Measurements from ENCODE around the gene MEGF11.
"Not testable (repeated sequence)": the region's sequence is repeated elsewhere in the genome, so short reads cannot be mapped to it uniquely, and the experiment has no call there.

Gene MEGF11

DNA sequence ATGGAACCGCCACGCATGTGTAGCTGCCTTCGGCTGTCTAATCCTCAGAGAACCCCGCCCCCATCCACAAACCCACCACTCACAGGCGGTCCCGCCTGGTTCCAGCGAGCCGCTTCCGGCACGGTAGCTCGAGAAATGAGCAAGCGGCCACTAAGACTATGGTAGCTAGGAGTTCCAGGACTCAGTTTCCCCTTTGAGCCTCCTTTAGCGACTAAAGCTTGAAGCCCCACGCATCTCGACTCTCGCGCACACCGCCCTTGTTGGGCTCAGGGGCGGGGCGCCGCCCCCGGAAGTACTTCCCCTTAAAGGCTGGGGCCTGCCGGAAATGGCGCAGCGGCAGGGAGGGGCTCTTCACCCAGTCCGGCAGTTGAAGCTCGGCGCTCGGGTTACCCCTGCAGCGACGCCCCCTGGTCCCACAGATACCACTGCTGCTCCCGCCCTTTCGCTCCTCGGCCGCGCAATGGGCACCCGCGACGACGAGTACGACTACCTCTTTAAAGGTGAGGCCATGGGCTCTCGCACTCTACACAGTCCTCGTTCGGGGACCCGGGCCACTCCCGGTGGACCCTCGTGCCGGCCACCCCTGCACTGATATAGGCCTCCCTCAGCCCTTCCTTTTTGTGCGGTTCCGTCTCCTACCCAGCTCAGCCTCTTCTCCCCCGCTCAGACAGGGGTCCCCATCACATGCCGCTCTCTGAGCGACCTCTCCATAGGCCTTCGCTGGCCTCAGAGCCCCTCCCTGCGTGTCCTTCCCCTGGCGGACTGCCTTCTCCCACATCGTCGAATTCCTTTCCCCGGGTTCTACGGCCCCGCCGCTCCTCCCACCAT is 384.2 kb downstream of the MEGF11 start, which contains the start of gene RAB11A:
Gene RAB11A (plus strand): TSS at position 366 of the 828 bp plus-strand sequence. CDS start 95 bp downstream, at position 461.
- peak; percentile 98 for DNase-seq (ENCODE audit: low read depth)
- H3K4me3 ChIP-seq (ENCODE audit: low read depth, low read length): peak within 1 kb of the TSS; percentile 76
- TF ChIP-seq, protein P1, sequence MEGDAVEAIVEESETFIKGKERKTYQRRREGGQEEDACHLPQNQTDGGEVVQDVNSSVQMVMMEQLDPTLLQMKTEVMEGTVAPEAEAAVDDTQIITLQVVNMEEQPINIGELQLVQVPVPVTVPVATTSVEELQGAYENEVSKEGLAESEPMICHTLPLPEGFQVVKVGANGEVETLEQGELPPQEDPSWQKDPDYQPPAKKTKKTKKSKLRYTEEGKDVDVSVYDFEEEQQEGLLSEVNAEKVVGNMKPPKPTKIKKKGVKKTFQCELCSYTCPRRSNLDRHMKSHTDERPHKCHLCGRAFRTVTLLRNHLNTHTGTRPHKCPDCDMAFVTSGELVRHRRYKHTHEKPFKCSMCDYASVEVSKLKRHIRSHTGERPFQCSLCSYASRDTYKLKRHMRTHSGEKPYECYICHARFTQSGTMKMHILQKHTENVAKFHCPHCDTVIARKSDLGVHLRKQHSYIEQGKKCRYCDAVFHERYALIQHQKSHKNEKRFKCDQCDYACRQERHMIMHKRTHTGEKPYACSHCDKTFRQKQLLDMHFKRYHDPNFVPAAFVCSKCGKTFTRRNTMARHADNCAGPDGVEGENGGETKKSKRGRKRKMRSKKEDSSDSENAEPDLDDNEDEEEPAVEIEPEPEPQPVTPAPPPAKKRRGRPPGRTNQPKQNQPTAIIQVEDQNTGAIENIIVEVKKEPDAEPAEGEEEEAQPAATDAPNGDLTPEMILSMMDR (conservative IDR thresholded peaks at IDR 0.05; ENCODE audit: low read depth, low read length): peak; percentile 45

DNA sequence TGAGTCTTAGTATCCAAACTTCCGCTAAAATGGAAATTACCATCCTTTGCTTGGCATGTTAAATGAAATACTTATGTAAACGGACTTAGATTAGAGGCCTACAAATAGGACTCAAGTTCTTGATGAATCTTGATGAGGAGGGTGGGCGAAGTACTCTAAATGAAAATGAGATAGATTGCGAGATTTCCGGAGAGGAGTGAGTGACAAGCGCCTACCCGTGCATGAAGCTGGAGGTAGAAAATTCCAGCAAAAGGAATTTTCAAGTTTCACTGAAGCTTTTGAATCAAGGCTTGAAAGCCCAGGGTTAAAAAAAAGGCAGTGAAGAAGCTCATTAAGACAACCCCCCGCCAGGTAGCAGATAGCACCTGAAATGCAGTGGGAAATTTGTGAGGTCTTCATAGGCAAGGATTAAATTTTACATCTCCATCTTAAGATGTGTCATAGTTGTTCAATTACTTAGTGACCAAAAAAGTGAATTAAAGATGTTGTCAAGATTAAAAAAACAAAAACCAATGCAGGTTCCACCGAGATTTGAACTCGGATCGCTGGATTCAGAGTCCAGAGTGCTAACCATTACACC is 384.9 kb downstream of the MEGF11 start:
- TF ChIP-seq, protein P1 (conservative IDR thresholded peaks at IDR 0.05; ENCODE audit: low read depth, low read length): no peak
- peak overlapping the region; percentile 76 for H3K4me3 ChIP-seq (ENCODE audit: low read depth, low read length)
- no peak for DNase-seq (ENCODE audit: low read depth)

DNA sequence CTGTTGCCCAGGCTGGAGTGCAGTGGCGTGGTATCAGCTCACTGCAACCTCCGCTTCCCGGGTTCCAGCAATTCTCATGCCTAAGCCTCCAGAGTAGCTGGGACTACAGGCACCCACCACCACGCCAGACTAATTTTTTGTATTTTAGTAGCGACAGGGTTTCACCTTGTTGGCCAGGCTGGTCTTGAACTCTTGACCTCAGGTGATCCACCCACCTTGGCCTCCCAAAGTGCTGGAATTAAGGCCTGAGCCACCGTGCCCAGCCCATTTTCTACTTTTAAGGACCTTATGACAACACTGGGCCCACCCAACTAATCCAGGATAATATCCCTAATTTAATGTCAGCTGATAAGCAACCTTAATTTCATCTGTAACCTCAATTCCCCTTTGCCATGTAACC is 385.6 kb downstream of the MEGF11 start:
- not testable (repeated sequence) for H3K4me3 ChIP-seq (ENCODE audit: low read depth, low read length); DNase-seq (ENCODE audit: low read depth)

DNA sequence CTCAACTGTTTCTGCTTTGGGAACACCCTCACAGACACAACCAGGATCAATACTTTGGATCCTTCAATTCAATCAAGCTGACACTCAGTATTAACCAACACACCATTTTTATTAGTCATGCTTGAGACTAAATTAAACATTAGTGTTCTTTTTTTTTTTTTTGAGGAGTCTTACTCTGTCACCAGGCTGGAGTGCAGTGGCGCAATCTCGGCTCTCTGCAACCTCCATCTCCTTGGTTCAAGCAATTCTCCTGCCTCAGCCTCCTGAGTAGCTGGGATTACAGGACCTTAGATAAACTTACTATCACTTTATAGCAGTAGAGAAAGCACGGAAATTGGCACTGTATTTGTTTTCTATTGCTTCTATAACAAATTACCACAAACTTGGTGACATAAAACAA is 386.3 kb downstream of the MEGF11 start:
- TF ChIP-seq, protein P1 (conservative IDR thresholded peaks at IDR 0.05; ENCODE audit: low read depth, low read length): no peak
- no peak overlapping the region for H3K4me3 ChIP-seq (ENCODE audit: low read depth, low read length)
- DNase-seq (ENCODE audit: low read depth): no peak

DNA sequence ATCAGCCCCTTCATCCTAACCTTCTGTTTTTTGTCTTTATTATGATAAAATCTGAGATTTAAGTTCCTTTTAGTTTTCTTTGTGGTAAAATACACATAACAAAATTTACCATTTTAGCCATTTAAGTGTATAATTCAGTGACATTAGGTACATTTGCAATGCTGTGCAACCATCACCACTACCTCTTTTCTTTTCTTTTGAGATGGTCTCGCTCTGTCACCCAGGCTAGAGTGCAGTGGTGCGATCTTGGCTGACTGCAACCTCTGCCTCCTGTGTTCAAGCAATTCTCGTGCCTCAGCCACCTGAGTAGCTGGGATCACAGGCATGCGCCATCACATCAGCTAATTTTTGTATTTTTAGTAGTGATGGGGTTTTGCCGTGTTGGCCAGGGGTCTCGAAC is 390.4 kb downstream of the MEGF11 start:
- no peak for DNase-seq (ENCODE audit: low read depth)
- H3K4me3 ChIP-seq (ENCODE audit: low read depth, low read length): no peak overlapping the region
- TF ChIP-seq, protein P1 (conservative IDR thresholded peaks at IDR 0.05; ENCODE audit: low read depth, low read length): no peak

DNA sequence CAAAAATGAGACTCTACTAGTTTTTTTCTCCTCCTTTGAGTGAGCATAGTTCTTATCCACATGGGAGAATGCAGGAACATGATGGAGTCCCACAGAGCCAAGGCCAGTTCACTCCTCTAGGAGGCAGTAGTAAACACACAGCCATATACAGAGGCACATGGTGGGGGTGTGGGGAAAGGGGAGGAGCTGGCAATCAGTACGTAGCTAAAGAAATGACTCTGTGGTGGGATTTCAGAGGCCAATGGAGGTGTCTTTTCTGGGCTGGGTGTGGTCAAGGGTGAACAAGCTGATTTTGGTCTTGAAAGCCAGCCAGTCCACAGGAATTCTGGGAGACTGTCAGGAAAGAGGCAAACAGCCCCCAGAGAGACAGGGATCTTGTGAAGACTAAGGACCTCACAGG is 390.9 kb downstream of the MEGF11 start:
- H3K4me3 ChIP-seq (ENCODE audit: low read depth, low read length): no peak overlapping the region
- peak; percentile 86 for DNase-seq (ENCODE audit: low read depth)
- TF ChIP-seq, protein P1 (conservative IDR thresholded peaks at IDR 0.05; ENCODE audit: low read depth, low read length): peak; percentile 81

DNA sequence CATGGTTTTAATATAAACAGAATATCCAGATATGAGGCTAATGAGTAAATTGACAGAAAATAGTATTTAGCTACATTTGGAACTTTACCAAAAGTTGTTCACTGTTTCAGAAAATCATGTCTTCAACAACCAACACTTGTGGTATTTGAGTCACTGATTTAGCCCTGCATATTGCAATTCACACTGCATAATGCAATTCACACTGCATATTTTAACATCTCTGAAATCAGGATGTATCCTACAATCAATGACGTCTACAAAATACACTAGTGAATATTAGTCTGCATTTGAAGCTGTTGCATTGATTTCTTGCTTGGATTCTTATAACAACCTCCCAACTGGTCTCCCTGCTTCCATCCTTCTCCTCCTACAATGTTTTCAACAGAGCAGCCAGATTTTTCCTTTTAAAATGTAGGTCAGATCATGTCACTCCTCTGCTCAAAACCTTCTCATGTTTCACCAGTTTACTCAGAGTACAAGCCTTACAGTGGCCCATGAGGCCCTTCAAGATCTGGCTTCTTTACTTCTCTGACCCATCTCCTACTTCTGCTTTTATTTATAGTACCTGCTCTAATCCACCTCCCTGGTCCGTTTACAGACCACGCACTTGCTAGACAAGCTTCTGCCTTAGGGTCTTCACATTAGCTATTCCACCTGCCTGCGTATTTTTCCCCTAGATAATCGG is 395.7 kb downstream of the MEGF11 start:
- DNase-seq (ENCODE audit: low read depth): peak; percentile 25
- H3K4me3 ChIP-seq (ENCODE audit: low read depth, low read length): no peak overlapping the region
- TF ChIP-seq, protein P1 (conservative IDR thresholded peaks at IDR 0.05; ENCODE audit: low read depth, low read length): no peak

Measured in choroid plexus epithelial cell (primary cell).